ENCODE measurements around the gene C4orf50. TPM values are rescaled to one million over a fixed set of nuclear protein-coding genes. Genes with fewer than 3 reads are reported as not detected.
"Not testable (repeated sequence)": the region's sequence is repeated elsewhere in the genome, so short reads cannot be mapped to it uniquely, and the experiment has no call there.

Gene C4orf50
- total and polyA plus RNA-seq, 4 experiments from 2014 or later, result 0.02 to 0.26 (median 0.25) TPM; not detected in 1

- DNase-seq, result no peak
- H3K27ac ChIP-seq (ENCODE audit: low read depth, low read length), result no peak overlapping the region
- no peaks in the 10 kb centered on the region for H3K9me3 ChIP-seq (ENCODE audit: control insufficient read depth in 1 of 2, low read length in 2 of 2)
- peaks cover 0 to 2% (median 0%) of the 10 kb centered on the region in 4 donors for H3K4me1 Mint-ChIP-seq
- CTCF ChIA-PET (ENCODE audit: partially characterized antibody), result no interaction called here
- peaks cover 0 to 3% (median 0%) of the 10 kb centered on the region in 8 donors for H3K9me3 Mint-ChIP-seq
- H3K27me3 ChIP-seq (ENCODE audit: insufficient read depth, low read length), result no peaks in the 10 kb centered on the region
- no peaks in the 10 kb centered on the region for H3K4me1 ChIP-seq (ENCODE audit: insufficient read depth, low read length)
- no peaks in the 10 kb centered on the region for H3K36me3 ChIP-seq (ENCODE audit: insufficient read depth, low read length)
- POLR2A ChIA-PET (ENCODE audit: partially characterized antibody), result no interaction called here
- no peak overlapping the region for H3K4me3 ChIP-seq (ENCODE audit: low read length in 2 of 2)
- H3K27ac Mint-ChIP-seq, result no peak overlapping the region
- H3K4me3 Mint-ChIP-seq, result no peak overlapping the region
- intact Hi-C loops (cut with micrococcal nuclease), result no loop called here
- peaks cover 6 to 7% of the 10 kb centered on the region in 2 donors for H3K27me3 Mint-ChIP-seq
- no peaks in the 10 kb centered on the region for H3K36me3 Mint-ChIP-seq
These were observed 64.0 kb downstream of the C4orf50 start for GRCh38 chr4:5954056-5954760.

- Histone ChIP-seq H3K27ac (ENCODE audit: low read depth, low read length) (no peak overlapping the region), H3K4me1 (ENCODE audit: insufficient read depth, low read length) (no peaks in the 10 kb centered on the region), H3K9me3 (ENCODE audit: control insufficient read depth in 1 of 2, low read length in 2 of 2) (no peaks in the 10 kb centered on the region), H3K36me3 (ENCODE audit: insufficient read depth, low read length) (no peaks in the 10 kb centered on the region), H3K27me3 (ENCODE audit: insufficient read depth, low read length) (no peaks in the 10 kb centered on the region), H3K4me3 (ENCODE audit: low read length in 2 of 2) (no peak overlapping the region)
- POLR2A ChIA-PET (ENCODE audit: partially characterized antibody), result no interaction called here
- no peak for DNase-seq
- intact Hi-C loops (cut with micrococcal nuclease), result no loop called here
- peaks cover 0 to 2% (median 0%) of the 10 kb centered on the region in 4 donors for H3K4me1 Mint-ChIP-seq
- H3K4me3 Mint-ChIP-seq, result no peak overlapping the region
- CTCF ChIA-PET (ENCODE audit: partially characterized antibody), result no interaction called here
- H3K27me3 Mint-ChIP-seq, result peaks cover 7% of the 10 kb centered on the region in 2 donors
- H3K36me3 Mint-ChIP-seq, result no peaks in the 10 kb centered on the region
- H3K27ac Mint-ChIP-seq, result no peak overlapping the region
- H3K9me3 Mint-ChIP-seq, result peaks cover 0 to 3% (median 0%) of the 10 kb centered on the region in 8 donors
These were observed 65.0 kb downstream of the C4orf50 start for GRCh38 chr4:5952975-5953951.

GRCh38 chr4:5952286-5952974 lies 65.8 kb downstream of the C4orf50 start:
- intact Hi-C loops (cut with micrococcal nuclease), result no loop called here
- no peak for DNase-seq
- Mint-ChIP-seq H3K36me3 (no peaks in the 10 kb centered on the region), H3K27ac (no peak overlapping the region), H3K27me3 (peaks cover 7 to 9% of the 10 kb centered on the region in 2 donors), H3K4me3 (no peak overlapping the region), H3K9me3 (peaks cover 0 to 7% (median under 1%) of the 10 kb centered on the region in 8 donors), H3K4me1 (peaks cover 0 to 2% (median 0%) of the 10 kb centered on the region in 4 donors)
- Histone ChIP-seq H3K4me1 (ENCODE audit: insufficient read depth, low read length) (no peaks in the 10 kb centered on the region), H3K9me3 (ENCODE audit: control insufficient read depth in 1 of 2, low read length in 2 of 2) (no peaks in the 10 kb centered on the region), H3K27me3 (ENCODE audit: insufficient read depth, low read length) (no peaks in the 10 kb centered on the region), H3K36me3 (ENCODE audit: insufficient read depth, low read length) (no peaks in the 10 kb centered on the region), H3K27ac (ENCODE audit: low read depth, low read length) (no peak overlapping the region), H3K4me3 (ENCODE audit: low read length in 2 of 2) (no peak overlapping the region)
- ChIA-PET CTCF (ENCODE audit: partially characterized antibody) (no interaction called here), POLR2A (ENCODE audit: partially characterized antibody) (no interaction called here)

- H3K9me3 ChIP-seq (ENCODE audit: control insufficient read depth in 1 of 2, low read length in 2 of 2); H3K4me3 Mint-ChIP-seq; H3K27ac Mint-ChIP-seq; H3K4me1 ChIP-seq (ENCODE audit: insufficient read depth, low read length); H3K27me3 ChIP-seq (ENCODE audit: insufficient read depth, low read length); H3K36me3 Mint-ChIP-seq; DNase-seq; H3K27ac ChIP-seq (ENCODE audit: low read depth, low read length); H3K4me3 ChIP-seq (ENCODE audit: low read length in 2 of 2); CTCF ChIA-PET (ENCODE audit: partially characterized antibody); H3K4me1 Mint-ChIP-seq; H3K36me3 ChIP-seq (ENCODE audit: insufficient read depth, low read length); POLR2A ChIA-PET (ENCODE audit: partially characterized antibody); intact Hi-C loops (cut with micrococcal nuclease): not testable (repeated sequence)
- Mint-ChIP-seq H3K9me3 (peaks cover 0 to 18% (median 10%) of the 10 kb centered on the region in 8 donors), H3K27me3 (peaks cover 7 to 11% of the 10 kb centered on the region in 2 donors)
These were observed 71.6 kb downstream of the C4orf50 start for GRCh38 chr4:5946653-5947052.

- H3K4me1 ChIP-seq (ENCODE audit: insufficient read depth, low read length), result peaks cover 9% of the 10 kb centered on the region
- ChIA-PET POLR2A (ENCODE audit: partially characterized antibody) (no interaction called here), CTCF (ENCODE audit: partially characterized antibody) (no interaction called here)
- H3K36me3 Mint-ChIP-seq, result peaks cover 0 to 5% of the 10 kb centered on the region in 2 donors
- peaks cover 7 to 9% of the 10 kb centered on the region in 2 donors for H3K27me3 Mint-ChIP-seq
- H3K27ac ChIP-seq (ENCODE audit: low read depth, low read length), result no peak overlapping the region
- no peak overlapping the region for H3K4me3 Mint-ChIP-seq
- peaks cover 0 to 9% (median 5%) of the 10 kb centered on the region in 4 donors for H3K4me1 Mint-ChIP-seq
- H3K27ac Mint-ChIP-seq, result no peak overlapping the region
- no peaks in the 10 kb centered on the region for H3K9me3 ChIP-seq (ENCODE audit: control insufficient read depth in 1 of 2, low read length in 2 of 2)
- intact Hi-C loops (cut with micrococcal nuclease), result no loop called here
- peaks cover 0 to 23% (median 11%) of the 10 kb centered on the region in 8 donors for H3K9me3 Mint-ChIP-seq
- no peak for DNase-seq
- H3K36me3 ChIP-seq (ENCODE audit: insufficient read depth, low read length), result no peaks in the 10 kb centered on the region
- no peak overlapping the region for H3K4me3 ChIP-seq (ENCODE audit: low read length in 2 of 2)
- no peaks in the 10 kb centered on the region for H3K27me3 ChIP-seq (ENCODE audit: insufficient read depth, low read length)
These were observed 72.3 kb downstream of the C4orf50 start for GRCh38 chr4:5945936-5946335.

GRCh38 chr4:5945171-5945570 lies 73.1 kb downstream of the C4orf50 start:
- H3K4me1 ChIP-seq (ENCODE audit: insufficient read depth, low read length), result peaks cover 9% of the 10 kb centered on the region
- H3K9me3 Mint-ChIP-seq, result peaks cover 0 to 20% (median 10%) of the 10 kb centered on the region in 8 donors
- H3K4me1 Mint-ChIP-seq, result peaks cover 0 to 9% (median 5%) of the 10 kb centered on the region in 4 donors
- ChIA-PET POLR2A (ENCODE audit: partially characterized antibody) (no interaction called here), CTCF (ENCODE audit: partially characterized antibody) (no interaction called here)
- no peaks in the 10 kb centered on the region for H3K36me3 ChIP-seq (ENCODE audit: insufficient read depth, low read length)
- DNase-seq, result no peak
- no peak overlapping the region for H3K4me3 Mint-ChIP-seq
- H3K9me3 ChIP-seq (ENCODE audit: control insufficient read depth in 1 of 2, low read length in 2 of 2), result no peaks in the 10 kb centered on the region
- H3K27ac ChIP-seq (ENCODE audit: low read depth, low read length), result no peak overlapping the region
- H3K27me3 Mint-ChIP-seq, result peaks cover 5 to 9% of the 10 kb centered on the region in 2 donors
- H3K4me3 ChIP-seq (ENCODE audit: low read length in 2 of 2), result no peak overlapping the region
- no peak overlapping the region for H3K27ac Mint-ChIP-seq
- H3K27me3 ChIP-seq (ENCODE audit: insufficient read depth, low read length), result no peaks in the 10 kb centered on the region
- peaks cover 0 to 5% of the 10 kb centered on the region in 2 donors for H3K36me3 Mint-ChIP-seq
- intact Hi-C loops (cut with micrococcal nuclease), result no loop called here

- H3K4me1 Mint-ChIP-seq, result peaks cover 0 to 9% (median 5%) of the 10 kb centered on the region in 4 donors
- Histone ChIP-seq H3K27me3 (ENCODE audit: insufficient read depth, low read length) (no peaks in the 10 kb centered on the region), H3K4me3 (ENCODE audit: low read length in 2 of 2) (no peak overlapping the region), H3K36me3 (ENCODE audit: insufficient read depth, low read length) (no peaks in the 10 kb centered on the region), H3K9me3 (ENCODE audit: control insufficient read depth in 1 of 2, low read length in 2 of 2) (no peaks in the 10 kb centered on the region), H3K4me1 (ENCODE audit: insufficient read depth, low read length) (peaks cover 9% of the 10 kb centered on the region), H3K27ac (ENCODE audit: low read depth, low read length) (no peak overlapping the region)
- H3K27me3 Mint-ChIP-seq, result peaks cover 2 to 6% of the 10 kb centered on the region in 2 donors
- intact Hi-C loops (cut with micrococcal nuclease), result no loop called here
- peaks cover 0 to 5% of the 10 kb centered on the region in 2 donors for H3K36me3 Mint-ChIP-seq
- no peak overlapping the region for H3K4me3 Mint-ChIP-seq
- POLR2A ChIA-PET (ENCODE audit: partially characterized antibody), result no interaction called here
- peaks cover 0 to 20% (median 10%) of the 10 kb centered on the region in 8 donors for H3K9me3 Mint-ChIP-seq
- H3K27ac Mint-ChIP-seq, result no peak overlapping the region
- no peak for DNase-seq
- CTCF ChIA-PET (ENCODE audit: partially characterized antibody), result no interaction called here
These were observed 74.7 kb downstream of the C4orf50 start for GRCh38 chr4:5943561-5943960.
